ENCODE results near the gene C1orf115.

The C1orf115 gene

DNA sequence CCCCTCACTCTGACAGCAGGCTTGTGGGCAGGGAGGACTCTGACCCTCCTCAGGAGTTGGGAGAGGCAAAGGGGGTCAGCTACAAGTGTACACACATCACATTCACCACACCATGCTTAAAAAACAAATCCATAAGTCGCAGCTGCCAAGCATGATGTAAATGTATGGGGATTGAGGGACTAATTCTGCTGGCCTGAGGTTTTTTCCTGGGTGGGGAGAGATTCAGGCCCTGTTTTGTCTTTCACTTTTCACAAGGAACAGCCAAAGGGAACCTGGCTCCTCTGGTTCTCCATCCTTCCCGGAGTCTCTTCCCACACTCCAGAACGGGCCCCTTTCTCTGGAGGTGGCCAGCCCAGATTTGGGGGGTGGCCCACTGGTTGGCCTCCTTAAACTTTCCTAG, 56.7 kb downstream of the C1orf115 start:
- no peak overlapping the region for H3K27ac ChIP-seq

DNA sequence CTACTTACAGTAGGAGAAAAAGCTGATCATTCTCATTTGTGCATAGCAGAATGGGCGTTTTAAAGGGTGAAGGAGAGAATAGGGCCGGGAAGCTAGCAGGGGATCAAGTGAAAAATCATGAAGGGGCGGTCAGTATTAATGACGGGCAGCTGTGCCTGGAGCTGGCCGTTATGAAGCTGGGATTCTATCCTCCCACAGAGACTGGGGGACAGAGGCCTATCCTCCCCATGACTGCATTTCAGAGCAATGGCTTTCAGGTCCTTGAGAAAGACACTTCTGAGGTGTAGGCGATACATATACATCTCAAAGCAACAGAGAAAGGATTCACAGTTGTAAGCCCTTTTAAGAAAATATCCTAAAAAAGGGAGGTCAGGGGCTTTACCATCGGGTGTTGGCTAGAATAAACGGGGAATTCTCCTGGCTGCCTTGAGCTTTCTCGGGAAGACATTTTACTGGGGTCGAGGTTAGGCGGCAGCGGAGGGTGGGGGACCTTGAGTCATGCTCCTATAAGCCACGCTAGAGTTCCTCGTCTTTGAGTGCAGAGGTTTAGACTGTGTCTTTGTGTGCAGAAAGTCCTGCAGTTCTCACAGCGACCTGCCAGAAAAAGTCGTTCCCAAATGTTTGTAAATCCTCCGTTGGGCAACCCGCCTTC, 57.4 kb downstream of the C1orf115 start:
- H2AFZ ChIP-seq: peak overlapping the region; percentile 79
- H3K4me3 ChIP-seq (ENCODE audit: low read depth, low read length): peak overlapping the region; percentile 87
- no peak for TF ChIP-seq CTCF (IDR thresholded peaks at IDR 0.05)

More for the DNA sequence above, 56.7 kb downstream of the C1orf115 start:
- TF ChIP-seq CTCF (IDR thresholded peaks at IDR 0.05): no peak
- H2AFZ ChIP-seq: peak overlapping the region; percentile 79
- H3K36me3 ChIP-seq (ENCODE audit: control insufficient read depth, insufficient read depth, low read length): no peaks in the 10 kb centered on the region
- no peaks in the 10 kb centered on the region for H3K9me3 ChIP-seq (ENCODE audit: control insufficient read depth, low read length)
- H3K27me3 ChIP-seq (ENCODE audit: control insufficient read depth, insufficient read depth, low read length): no peaks in the 10 kb centered on the region
- no peak overlapping the region for H3K4me3 ChIP-seq (ENCODE audit: low read depth, low read length)
- peaks cover 23% of the 10 kb centered on the region for H3K79me2 ChIP-seq
- no peak overlapping the region for H3K4me2 ChIP-seq (ENCODE audit: low read length)
- peaks cover 4% of the 10 kb centered on the region for H3K4me1 ChIP-seq
- no peak overlapping the region for H3K9ac ChIP-seq

DNA sequence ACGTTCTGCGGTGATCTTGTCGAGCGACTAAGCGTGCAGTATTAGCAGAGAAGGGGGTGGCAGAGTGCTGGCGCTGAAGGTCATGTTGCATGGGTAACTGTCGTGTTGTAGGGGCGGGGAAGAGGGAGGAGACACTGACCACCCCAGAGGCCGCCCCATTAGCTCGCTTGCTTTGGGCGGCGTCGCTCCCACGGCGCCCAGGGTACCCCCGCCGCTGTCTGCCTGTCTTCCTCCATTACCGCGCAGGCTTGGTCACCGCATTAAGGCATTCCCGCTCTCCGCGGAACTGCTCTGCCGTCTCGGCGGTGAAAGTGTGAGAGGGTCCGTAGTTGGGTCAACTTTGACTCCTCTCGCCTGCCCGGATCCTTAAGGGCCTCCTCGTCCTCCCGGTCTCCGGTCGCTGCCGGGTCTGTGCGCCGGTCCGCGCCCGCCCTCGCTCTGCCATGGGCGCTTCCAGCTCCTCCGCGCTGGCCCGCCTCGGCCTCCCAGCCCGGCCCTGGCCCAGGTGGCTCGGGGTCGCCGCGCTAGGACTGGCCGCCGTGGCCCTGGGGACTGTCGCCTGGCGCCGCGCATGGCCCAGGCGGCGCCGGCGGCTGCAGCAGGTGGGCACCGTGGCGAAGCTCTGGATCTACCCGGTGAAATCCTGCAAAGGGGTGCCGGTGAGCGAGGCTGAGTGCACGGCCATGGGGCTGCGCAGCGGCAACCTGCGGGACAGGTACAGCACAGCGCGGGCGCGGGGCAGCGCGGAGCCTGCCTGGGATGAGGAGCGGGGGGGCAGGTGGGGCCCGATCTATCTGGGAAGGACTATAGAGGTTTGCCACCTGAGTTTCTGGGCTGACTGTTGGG, 58.1 kb downstream of the C1orf115 start, which contains the start of gene MTARC2:
TSS of gene MTARC2 (plus strand) at position 234 of the 846 bp plus-strand sequence. CDS start at position 444, 210 bp downstream.
- peak within 1 kb of the TSS; percentile 88 for H3K27ac ChIP-seq
- TF ChIP-seq CTCF (IDR thresholded peaks at IDR 0.05): no peak
- peaks cover 30% of the 10 kb centered on the region for H3K79me2 ChIP-seq
- no peaks in the 10 kb centered on the region for H3K27me3 ChIP-seq (ENCODE audit: control insufficient read depth, insufficient read depth, low read length)
- H3K9ac ChIP-seq: peak within 1 kb of the TSS; percentile 67
- H3K4me1 ChIP-seq: peaks cover 6% of the 10 kb centered on the region
- peak within 1 kb of the TSS; percentile 88 for H3K4me2 ChIP-seq (ENCODE audit: low read length)
- peak within 1 kb of the TSS; percentile 79 for H2AFZ ChIP-seq
- H3K36me3 ChIP-seq (ENCODE audit: control insufficient read depth, insufficient read depth, low read length): no peaks in the 10 kb centered on the region
- H3K4me3 ChIP-seq (ENCODE audit: low read depth, low read length): peak within 1 kb of the TSS; percentile 87
- H3K9me3 ChIP-seq (ENCODE audit: control insufficient read depth, low read length): no peaks in the 10 kb centered on the region

More for the DNA sequence above, 57.4 kb downstream of the C1orf115 start:
- peak overlapping the region; percentile 88 for H3K27ac ChIP-seq
- peaks cover 30% of the 10 kb centered on the region for H3K79me2 ChIP-seq
- H3K4me2 ChIP-seq (ENCODE audit: low read length): peak overlapping the region; percentile 88
- H3K9me3 ChIP-seq (ENCODE audit: control insufficient read depth, low read length): no peaks in the 10 kb centered on the region
- peaks cover 6% of the 10 kb centered on the region for H3K4me1 ChIP-seq
- H3K36me3 ChIP-seq (ENCODE audit: control insufficient read depth, insufficient read depth, low read length): no peaks in the 10 kb centered on the region
- no peaks in the 10 kb centered on the region for H3K27me3 ChIP-seq (ENCODE audit: control insufficient read depth, insufficient read depth, low read length)
- H3K9ac ChIP-seq: no peak overlapping the region

All from parathyroid adenoma (tissue), 2 donors.